Measurements from ENCODE around the gene RNF13. TPM values are rescaled to one million over a fixed set of nuclear protein-coding genes. Genes with fewer than 3 reads are reported as not detected.

Gene RNF13
- total RNA-seq, 1 donor from 2014 or later: 26.9 TPM

DNA sequence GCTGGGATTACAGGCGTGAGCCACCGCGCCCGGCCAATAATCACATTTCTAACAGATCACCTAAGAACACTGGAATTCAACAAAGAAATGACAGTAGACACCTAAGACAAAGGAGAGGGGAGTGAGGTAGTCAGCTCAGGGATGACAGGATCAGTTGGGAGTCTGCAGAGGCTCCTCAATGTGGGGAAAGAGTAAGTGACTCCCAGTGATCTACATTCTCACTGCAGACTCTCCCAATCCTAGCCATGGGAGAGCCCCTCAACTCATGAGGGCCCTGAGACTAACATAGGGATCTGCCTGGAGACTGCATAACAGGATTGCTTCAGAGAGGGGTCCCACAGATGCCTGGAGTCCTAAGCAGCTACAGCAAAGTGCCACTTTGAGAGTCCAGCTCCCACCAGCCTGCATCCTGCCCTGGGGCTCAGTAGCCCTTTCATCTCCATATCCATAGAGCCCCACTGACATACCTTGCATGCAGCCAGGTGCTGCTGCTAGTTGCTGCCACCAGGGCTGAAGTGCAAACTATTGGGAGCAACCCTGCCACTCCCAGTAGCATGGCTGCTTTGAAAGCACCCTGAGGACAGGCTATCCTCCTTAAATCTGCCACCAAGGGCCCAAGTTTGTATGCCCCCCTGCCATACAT, 179.5 kb downstream of the RNF13 start:
- H3K27ac Mint-ChIP-seq (ENCODE audit: unreplicated experiment): no peak overlapping the region

DNA sequence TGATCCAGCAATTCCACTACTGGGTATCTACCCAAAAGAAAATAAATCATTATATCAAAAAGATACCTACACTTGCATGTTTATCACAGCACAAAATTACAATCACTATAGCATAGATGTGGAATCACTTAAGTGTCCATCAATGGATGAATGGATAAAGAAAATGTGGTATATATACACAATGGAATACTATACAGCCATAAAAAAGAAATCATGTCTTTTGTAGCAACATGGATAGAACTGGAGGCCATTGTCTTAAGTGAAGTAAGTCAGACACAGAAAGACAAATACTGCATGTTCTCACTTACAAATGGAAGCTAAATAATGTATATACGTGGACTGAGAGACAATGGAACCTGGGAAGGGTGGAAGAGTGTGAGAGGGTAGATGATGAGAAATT, 185.9 kb downstream of the RNF13 start:
- no peaks in the 10 kb centered on the region for H3K4me1 Mint-ChIP-seq

More for the DNA sequence above, 179.5 kb downstream of the RNF13 start:
- Mint-ChIP-seq H3K4me3 (no peak overlapping the region), H3K9me3 (peaks cover 19% of the 10 kb centered on the region), H3K36me3 (ENCODE audit: low read depth) (peaks cover 18% of the 10 kb centered on the region), H3K4me1 (no peaks in the 10 kb centered on the region), H3K27me3 (ENCODE audit: low read depth) (no peaks in the 10 kb centered on the region)
- TF ChIP-seq, protein P1, sequence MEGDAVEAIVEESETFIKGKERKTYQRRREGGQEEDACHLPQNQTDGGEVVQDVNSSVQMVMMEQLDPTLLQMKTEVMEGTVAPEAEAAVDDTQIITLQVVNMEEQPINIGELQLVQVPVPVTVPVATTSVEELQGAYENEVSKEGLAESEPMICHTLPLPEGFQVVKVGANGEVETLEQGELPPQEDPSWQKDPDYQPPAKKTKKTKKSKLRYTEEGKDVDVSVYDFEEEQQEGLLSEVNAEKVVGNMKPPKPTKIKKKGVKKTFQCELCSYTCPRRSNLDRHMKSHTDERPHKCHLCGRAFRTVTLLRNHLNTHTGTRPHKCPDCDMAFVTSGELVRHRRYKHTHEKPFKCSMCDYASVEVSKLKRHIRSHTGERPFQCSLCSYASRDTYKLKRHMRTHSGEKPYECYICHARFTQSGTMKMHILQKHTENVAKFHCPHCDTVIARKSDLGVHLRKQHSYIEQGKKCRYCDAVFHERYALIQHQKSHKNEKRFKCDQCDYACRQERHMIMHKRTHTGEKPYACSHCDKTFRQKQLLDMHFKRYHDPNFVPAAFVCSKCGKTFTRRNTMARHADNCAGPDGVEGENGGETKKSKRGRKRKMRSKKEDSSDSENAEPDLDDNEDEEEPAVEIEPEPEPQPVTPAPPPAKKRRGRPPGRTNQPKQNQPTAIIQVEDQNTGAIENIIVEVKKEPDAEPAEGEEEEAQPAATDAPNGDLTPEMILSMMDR (conservative IDR thresholded peaks at IDR 0.05): no peak
- no peak for DNase-seq (ENCODE audit: low read depth, low spot score)

DNA sequence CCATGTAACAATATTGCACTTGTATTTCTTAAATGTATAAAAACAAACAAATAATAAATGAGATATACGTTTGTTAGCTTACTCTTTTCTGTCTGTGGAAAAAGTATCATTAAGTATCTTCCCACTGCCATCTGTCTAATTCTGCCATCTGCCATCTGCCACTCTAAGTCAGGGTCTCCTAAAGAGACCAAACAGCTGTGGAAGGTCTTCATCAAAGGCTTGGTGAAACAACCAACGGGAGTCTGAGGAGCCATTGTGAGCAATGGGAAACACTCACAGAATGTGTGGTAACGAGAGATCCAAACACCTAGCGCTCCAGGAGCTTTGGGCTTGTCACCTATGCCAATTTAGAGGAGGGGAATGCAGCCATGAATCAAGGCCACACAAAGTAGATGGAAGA, 186.4 kb downstream of the RNF13 start:
- TF ChIP-seq, protein P1 (conservative IDR thresholded peaks at IDR 0.05): no peak
- Mint-ChIP-seq H3K27ac (ENCODE audit: unreplicated experiment) (no peak overlapping the region), H3K36me3 (ENCODE audit: low read depth) (peaks cover 11% of the 10 kb centered on the region), H3K27me3 (ENCODE audit: low read depth) (no peaks in the 10 kb centered on the region), H3K4me1 (no peaks in the 10 kb centered on the region), H3K9me3 (peaks cover 16% of the 10 kb centered on the region), H3K4me3 (no peak overlapping the region)
- no peak for DNase-seq (ENCODE audit: low read depth, low spot score)

More for the DNA sequence above, 185.9 kb downstream of the RNF13 start:
- peaks cover 16% of the 10 kb centered on the region for H3K9me3 Mint-ChIP-seq
- H3K4me3 Mint-ChIP-seq: no peak overlapping the region
- DNase-seq (ENCODE audit: low read depth, low spot score): no peak
- peaks cover 11% of the 10 kb centered on the region for H3K36me3 Mint-ChIP-seq (ENCODE audit: low read depth)
- TF ChIP-seq, protein P1 (conservative IDR thresholded peaks at IDR 0.05): no peak
- H3K27me3 Mint-ChIP-seq (ENCODE audit: low read depth): no peaks in the 10 kb centered on the region
- no peak overlapping the region for H3K27ac Mint-ChIP-seq (ENCODE audit: unreplicated experiment)

DNA sequence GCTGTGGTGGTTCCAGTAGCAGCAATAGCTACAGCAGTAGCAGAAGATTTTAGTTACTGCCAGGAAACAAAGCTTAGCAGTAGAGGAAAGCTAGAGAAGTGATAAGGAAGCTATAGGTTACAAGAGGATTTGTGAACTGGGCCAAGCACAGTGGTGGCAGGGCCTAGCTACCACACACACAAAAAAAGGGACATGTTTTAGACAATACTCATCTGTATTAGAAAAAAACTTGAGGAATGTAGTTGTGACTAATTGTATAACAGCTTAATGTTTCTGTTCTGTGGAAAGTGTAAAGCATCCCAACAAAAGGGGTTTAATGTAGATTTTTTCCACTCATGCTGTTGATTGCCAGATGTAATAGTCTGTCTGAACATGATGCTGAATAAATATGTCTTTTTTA, 187.6 kb downstream of the RNF13 start:
- TF ChIP-seq, protein P1 (conservative IDR thresholded peaks at IDR 0.05): no peak
- no peaks in the 10 kb centered on the region for H3K27me3 Mint-ChIP-seq (ENCODE audit: low read depth)
- H3K27ac Mint-ChIP-seq (ENCODE audit: unreplicated experiment): no peak overlapping the region
- no peak overlapping the region for H3K4me3 Mint-ChIP-seq
- DNase-seq (ENCODE audit: low read depth, low spot score): no peak
- peaks cover 3% of the 10 kb centered on the region for H3K36me3 Mint-ChIP-seq (ENCODE audit: low read depth)
- H3K9me3 Mint-ChIP-seq: peaks cover 6% of the 10 kb centered on the region
- H3K4me1 Mint-ChIP-seq: peaks cover 5% of the 10 kb centered on the region

DNA sequence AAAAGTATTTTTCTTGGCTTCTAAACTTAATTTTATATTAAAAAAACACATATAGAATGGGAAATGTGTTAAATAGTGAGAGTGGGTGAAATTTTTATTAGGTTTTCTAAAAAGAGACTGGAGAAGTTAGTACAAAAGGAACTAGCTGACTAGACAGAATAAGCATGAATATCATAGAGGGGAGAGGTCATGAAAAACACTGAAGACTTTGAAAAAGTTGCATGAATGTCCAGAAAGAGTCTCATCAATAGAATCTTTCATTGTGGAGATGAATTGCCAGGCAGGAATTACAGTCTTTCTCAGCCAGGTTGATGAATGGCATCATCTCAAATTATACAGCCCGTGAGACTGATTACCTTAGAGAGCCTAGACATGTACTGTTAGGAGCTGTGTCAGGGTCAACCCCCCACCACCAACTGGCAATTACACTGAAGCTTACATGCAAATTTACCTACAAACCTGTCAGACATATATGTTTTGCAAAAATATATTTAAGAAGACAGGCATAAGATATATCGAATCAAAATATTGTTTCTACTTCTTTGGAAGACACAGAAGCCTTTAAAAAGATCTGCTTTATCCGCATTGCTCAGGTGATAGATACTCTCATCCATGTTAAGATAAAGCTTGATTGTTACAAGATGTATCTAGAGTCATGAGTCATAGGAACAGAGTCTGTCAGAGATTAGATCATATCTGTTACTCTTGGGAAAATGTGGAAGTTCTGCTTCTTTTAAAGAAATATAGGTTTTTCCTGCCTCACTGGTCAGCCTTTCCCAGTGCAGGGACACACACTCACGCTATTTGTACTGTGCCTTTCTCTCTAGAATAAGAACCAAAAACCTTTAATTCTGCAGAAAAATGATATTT, 192.5 kb downstream of the RNF13 start:
- TF ChIP-seq, protein P1 (conservative IDR thresholded peaks at IDR 0.05): no peak
- H3K27ac Mint-ChIP-seq (ENCODE audit: unreplicated experiment): no peak overlapping the region
- no peaks in the 10 kb centered on the region for H3K36me3 Mint-ChIP-seq (ENCODE audit: low read depth)
- peaks cover 7% of the 10 kb centered on the region for H3K9me3 Mint-ChIP-seq
- no peak for DNase-seq (ENCODE audit: low read depth, low spot score)
- no peaks in the 10 kb centered on the region for H3K27me3 Mint-ChIP-seq (ENCODE audit: low read depth)
- no peak overlapping the region for H3K4me3 Mint-ChIP-seq
- peaks cover 5% of the 10 kb centered on the region for H3K4me1 Mint-ChIP-seq

Data from neural crest cell (in vitro differentiated cells).